Ectodermal cell (in vitro differentiated cells): ENCODE measurements around the gene NTM.
"Not testable (repeated sequence)": the region's sequence is repeated elsewhere in the genome, so short reads cannot be mapped to it uniquely, and the experiment has no call there.

Experiments
- H3K27ac ChIP-seq: 2 replicates; pipeline ENCODE4 v1.7.0; 2013; ENCODE audit warnings: mild to moderate bottlenecking, low read depth, low read length; ENCODE audit not compliant: insufficient read depth, poor library complexity, severe bottlenecking
- H3K27me3 ChIP-seq: 2 replicates; pipeline ENCODE4 v1.7.0; 2013; ENCODE audit warnings: mild to moderate bottlenecking, low read length; ENCODE audit not compliant: insufficient read depth, control insufficient read depth, poor library complexity, severe bottlenecking
- H3K36me3 ChIP-seq: one replicate; pipeline ENCODE4 v1.7.0; 2013; ENCODE audit warnings: low read length; ENCODE audit not compliant: control insufficient read depth, insufficient read depth
- H3K4me1 ChIP-seq: one replicate; pipeline ENCODE4 v1.7.0; 2013; ENCODE audit warnings: low read length; ENCODE audit not compliant: control insufficient read depth, insufficient read depth
- H3K4me3 ChIP-seq: 2 replicates; pipeline ENCODE4 v1.7.0; 2013; ENCODE audit warnings: low read depth, low read length, control low read depth; ENCODE audit not compliant: insufficient read depth
- H3K9me3 ChIP-seq: 2 replicates; pipeline ENCODE4 v1.7.0; 2013; ENCODE audit warnings: mild to moderate bottlenecking, low read length, moderate library complexity; ENCODE audit not compliant: control insufficient read depth
- WGBS, 2 experiments: methylation state at CpG; one replicate each; pipeline ENCODE4 v1.1.7; 2013; ENCODE audit warnings: missing lambda C conversion rate in 2 of 2; 5-methylcytosine and 5-hydroxymethylcytosine counted together

NTM gene

DNA sequence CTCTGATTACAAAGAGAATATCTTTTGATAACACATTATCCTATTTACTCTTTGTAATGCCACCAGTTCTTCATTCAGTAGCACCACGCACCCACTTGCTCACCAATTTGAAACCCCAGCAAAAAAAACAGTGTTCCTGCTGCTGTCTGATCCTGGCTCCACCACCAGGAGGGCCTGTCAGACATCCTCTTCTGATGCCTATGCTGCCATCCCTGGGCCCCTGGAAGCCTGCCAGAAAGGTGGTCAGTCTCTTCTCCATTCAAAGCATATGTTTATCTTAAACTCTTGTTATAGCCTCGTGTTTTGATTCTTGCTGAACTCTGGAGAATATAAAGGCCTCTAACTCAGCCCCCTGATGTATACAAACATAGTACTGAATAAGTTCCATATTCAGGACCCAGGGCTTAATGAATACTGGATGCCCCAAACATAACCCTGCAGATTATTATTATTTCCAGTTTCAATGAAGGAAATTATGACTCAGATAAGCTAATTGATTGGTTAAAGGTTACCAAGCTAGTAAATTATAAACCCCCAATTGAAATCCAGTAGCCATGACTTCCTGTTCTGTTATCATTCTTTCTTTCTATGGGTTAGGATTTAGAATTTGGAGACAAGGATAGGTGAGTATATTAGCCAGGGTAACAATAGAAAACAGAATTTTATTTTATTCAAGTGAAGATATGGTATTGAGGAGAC is 116.7 kb downstream of the NTM start:
- H3K4me3 ChIP-seq, result no peak overlapping the region
- H3K4me1 ChIP-seq, result peaks cover 8% of the 10 kb centered on the region
- H3K27ac ChIP-seq, result no peak overlapping the region
- H3K27me3 ChIP-seq, result no peaks in the 10 kb centered on the region
- WGBS, 2 experiments, result 90 to 95% methylated on average over 2 of the region's 2 CpGs
- no peaks in the 10 kb centered on the region for H3K9me3 ChIP-seq
- no peaks in the 10 kb centered on the region for H3K36me3 ChIP-seq

DNA sequence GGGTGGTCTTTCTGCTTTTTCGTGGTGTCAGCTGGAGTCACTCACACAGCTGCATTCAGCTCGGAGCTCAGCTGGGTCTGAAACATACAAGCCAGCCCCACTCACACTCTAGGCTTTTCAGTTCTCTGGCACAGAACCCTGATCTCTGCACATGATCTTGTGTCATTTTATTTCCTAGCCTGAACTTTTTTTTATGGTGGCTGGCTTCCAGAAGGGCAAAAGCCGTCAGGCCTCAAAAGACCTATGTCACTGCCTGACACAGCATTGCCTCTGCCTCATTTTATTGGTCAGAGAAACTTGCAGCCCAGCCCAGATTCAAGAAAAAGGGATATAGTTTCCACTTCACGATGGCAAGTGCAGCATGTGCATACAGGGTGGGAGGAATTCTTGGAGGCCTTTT is 117.8 kb downstream of the NTM start:
- peaks cover 8% of the 10 kb centered on the region for H3K4me1 ChIP-seq
- H3K9me3 ChIP-seq, result no peaks in the 10 kb centered on the region
- no peak overlapping the region for H3K4me3 ChIP-seq
- WGBS, 2 experiments, result 92 to 93% methylated on average over 4 of the region's 4 CpGs
- H3K36me3 ChIP-seq, result no peaks in the 10 kb centered on the region
- no peak overlapping the region for H3K27ac ChIP-seq
- no peaks in the 10 kb centered on the region for H3K27me3 ChIP-seq

DNA sequence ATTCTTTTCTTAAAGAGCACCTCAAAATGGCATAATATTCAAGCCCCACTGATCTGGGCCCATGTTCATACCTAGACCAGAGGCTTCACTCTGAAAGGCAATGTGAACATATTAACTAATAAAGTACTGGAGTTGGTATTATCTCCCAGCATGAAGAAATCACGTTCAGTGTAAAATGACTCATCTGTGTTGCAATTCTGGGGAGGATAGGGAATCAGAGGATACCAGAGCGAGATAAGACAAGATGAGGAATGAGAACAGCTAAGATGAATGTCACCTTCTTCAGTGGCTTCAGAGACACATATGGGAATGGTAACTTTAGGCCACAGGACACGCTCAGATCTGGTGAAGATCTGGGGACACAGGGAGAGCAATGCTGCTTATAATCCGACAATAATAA is 121.1 kb downstream of the NTM start:
- Histone ChIP-seq H3K4me1 (no peaks in the 10 kb centered on the region), H3K27me3 (no peaks in the 10 kb centered on the region), H3K4me3 (no peak overlapping the region), H3K9me3 (no peaks in the 10 kb centered on the region), H3K27ac (no peak overlapping the region), H3K36me3 (no peaks in the 10 kb centered on the region)
- WGBS, 2 experiments, result 93 to 96% methylated on average over 4 of the region's 4 CpGs

DNA sequence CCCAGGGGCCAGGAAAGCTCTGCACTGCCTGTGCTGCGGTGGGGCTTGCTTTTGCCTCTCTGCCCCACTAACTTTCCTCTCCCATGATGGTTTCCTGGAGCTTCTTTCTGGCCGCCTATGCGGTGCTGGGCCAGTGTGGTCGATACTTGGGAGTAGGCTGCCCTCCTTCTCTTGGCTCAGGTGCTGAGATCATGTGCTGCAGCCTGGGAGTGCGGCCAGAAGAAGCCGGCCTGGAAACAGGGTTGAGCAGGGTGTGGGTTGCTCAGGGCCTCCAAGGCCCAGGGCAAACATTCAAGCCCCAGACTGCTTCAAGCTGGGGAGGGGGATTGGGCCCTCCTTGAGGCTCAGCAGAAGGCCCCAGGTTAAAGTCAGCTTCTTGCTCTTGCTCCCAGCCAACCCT is 125.0 kb downstream of the NTM start:
- WGBS, 2 experiments, result 87 to 88% methylated on average over 6 of the region's 6 CpGs

DNA sequence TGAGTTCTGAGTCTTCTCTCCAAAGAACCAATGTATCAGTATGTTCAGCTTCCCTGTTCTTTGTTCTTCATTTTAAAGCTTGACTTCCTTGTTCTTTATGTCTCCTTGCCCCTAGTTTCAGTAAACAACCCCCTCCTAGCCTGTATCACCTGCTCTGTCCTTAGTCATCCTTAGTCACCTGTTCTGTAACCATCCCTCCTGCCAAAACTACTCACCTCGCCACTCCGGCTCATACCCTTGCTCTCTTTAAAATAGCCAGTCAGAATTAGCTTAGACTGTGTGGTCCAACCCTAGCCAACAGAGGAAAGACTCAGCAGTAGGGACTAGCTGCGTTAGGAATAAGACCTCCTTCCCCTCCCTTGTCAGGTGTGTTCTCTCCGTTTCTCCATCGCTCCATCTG is 127.3 kb downstream of the NTM start:
- H3K4me3 ChIP-seq, H3K27ac ChIP-seq, H3K27me3 ChIP-seq, H3K9me3 ChIP-seq, H3K36me3 ChIP-seq: not testable (repeated sequence)
- WGBS, 2 experiments, result 89 to 94% methylated on average over 5 of the region's 5 CpGs
- peaks cover 10% of the 10 kb centered on the region for H3K4me1 ChIP-seq

More for the DNA sequence above, 125.0 kb downstream of the NTM start:
- Histone ChIP-seq H3K4me1 (peaks cover 10% of the 10 kb centered on the region), H3K9me3 (no peaks in the 10 kb centered on the region), H3K36me3 (no peaks in the 10 kb centered on the region), H3K27ac (no peak overlapping the region), H3K4me3 (no peak overlapping the region), H3K27me3 (no peaks in the 10 kb centered on the region)

DNA sequence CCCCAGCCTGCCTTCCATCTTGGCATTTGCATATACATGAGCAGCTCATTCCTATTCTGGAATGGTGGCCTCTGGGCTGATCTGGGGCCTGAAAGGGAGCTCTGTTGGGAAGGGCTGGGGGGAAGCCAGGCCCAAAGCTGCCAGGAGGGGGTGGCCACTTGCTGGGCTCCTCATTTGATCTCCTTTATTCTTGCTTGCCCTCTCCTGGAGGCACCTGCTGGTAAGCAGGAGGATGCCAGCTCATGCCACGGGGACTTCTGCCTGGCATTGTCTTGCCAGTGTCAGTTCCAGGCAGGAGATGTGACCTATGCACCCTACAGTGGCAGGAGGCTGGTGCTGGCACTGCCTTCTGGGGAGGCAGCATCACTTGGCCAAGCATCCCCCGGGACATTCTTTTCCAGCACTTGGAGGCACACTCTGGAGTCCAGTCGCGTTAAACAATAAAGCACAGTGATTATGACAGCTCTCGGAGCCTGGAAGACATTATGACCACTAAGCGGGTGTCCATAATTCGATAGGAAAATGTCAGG is 128.3 kb downstream of the NTM start:
- no peaks in the 10 kb centered on the region for H3K9me3 ChIP-seq
- H3K4me3 ChIP-seq, result no peak overlapping the region
- peaks cover 10% of the 10 kb centered on the region for H3K4me1 ChIP-seq
- no peak overlapping the region for H3K27ac ChIP-seq
- H3K36me3 ChIP-seq, result no peaks in the 10 kb centered on the region
- 76 to 79% methylated on average over 7 of the region's 7 CpGs for WGBS, 2 experiments
- no peaks in the 10 kb centered on the region for H3K27me3 ChIP-seq

DNA sequence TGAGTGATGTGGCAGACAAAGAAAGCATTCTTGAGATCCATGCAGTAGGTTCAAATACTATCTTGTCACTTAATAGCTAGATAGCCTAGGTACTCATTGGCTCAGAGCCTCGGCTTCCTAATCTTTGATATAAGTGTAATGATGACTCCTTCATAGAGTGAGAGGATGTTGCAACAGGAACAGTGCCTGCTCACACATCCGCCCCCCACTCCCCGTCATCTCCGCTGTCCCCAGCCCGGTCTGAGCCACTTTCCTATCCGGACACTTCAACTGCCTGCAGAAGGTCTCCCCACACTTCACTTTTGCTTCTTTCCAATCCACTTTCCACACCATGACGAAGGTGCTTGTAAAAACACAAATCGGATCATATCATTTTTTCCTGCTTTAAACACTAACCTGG is 128.8 kb downstream of the NTM start:
- Histone ChIP-seq H3K27me3 (no peaks in the 10 kb centered on the region), H3K9me3 (no peaks in the 10 kb centered on the region), H3K36me3 (no peaks in the 10 kb centered on the region), H3K4me1 (peaks cover 10% of the 10 kb centered on the region), H3K4me3 (no peak overlapping the region), H3K27ac (no peak overlapping the region)
- 92 to 95% methylated on average over 8 of the region's 8 CpGs for WGBS, 2 experiments

DNA sequence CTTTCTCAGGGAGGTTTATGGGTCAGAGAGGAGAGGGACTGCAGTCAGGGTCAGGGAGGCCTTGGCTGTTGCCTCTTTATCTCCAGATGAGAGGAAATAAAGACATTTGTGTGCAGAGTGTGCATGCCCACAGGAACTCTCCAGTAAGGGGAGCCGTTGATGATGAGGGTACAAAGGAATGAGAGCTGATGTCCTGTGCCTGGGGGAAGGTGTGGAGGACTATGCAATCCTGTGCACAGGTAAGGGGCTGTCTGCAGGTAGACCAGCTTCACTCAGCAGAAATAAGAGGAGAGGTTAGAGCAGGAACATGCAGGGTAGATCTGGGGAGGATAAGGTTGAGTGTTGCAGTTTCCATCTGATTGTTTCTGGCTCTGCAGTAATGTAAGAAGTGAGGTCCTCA is 132.6 kb downstream of the NTM start:
- H3K27ac ChIP-seq, result no peak overlapping the region
- no peak overlapping the region for H3K4me3 ChIP-seq
- no peaks in the 10 kb centered on the region for H3K36me3 ChIP-seq
- no peaks in the 10 kb centered on the region for H3K9me3 ChIP-seq
- no peaks in the 10 kb centered on the region for H3K27me3 ChIP-seq
- H3K4me1 ChIP-seq, result peaks cover 10% of the 10 kb centered on the region
- 85 to 94% methylated on average over 1 of the region's 1 CpG for WGBS, 2 experiments

DNA sequence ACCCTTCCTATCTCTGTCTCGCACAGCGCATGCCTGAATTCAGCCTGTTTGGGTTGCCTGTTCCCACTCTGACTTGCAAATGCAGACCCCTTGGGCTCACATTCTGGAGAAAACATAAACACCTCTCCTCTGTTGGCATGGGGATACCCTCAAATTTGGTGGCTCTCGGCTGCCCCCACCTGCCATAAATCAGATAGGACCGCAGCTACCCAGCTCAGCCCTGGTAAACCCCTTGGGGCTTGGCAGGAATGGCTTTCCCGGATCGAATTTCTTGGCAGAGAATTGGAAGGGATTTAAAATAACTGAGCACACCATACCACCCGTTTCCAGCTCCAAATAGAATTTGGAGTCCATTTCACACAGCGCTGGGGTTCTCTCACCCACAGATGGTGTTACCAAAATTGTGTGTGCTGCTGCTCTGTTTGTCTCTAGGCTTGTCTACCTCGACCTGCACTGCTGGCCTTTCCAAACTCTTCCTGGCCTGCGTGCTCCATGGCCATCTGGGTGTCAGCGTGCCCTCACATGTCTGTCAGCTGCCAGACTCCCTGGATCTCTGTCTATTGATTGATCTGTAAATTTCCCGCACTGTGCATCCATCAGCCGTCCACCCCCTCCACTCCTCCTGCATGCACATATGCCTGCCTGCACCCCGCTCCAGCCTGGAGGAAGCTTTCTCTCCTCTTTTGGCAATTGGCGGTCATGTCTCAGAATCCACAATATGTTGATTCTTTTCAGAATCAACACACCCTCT is 134.0 kb downstream of the NTM start:
- no peak overlapping the region for H3K27ac ChIP-seq
- 65 to 69% methylated on average over 15 of the region's 15 CpGs for WGBS, 2 experiments
- H3K27me3 ChIP-seq, result no peaks in the 10 kb centered on the region
- H3K9me3 ChIP-seq, result no peaks in the 10 kb centered on the region
- H3K36me3 ChIP-seq, result no peaks in the 10 kb centered on the region
- peaks cover 3% of the 10 kb centered on the region for H3K4me1 ChIP-seq
- H3K4me3 ChIP-seq, result no peak overlapping the region

DNA sequence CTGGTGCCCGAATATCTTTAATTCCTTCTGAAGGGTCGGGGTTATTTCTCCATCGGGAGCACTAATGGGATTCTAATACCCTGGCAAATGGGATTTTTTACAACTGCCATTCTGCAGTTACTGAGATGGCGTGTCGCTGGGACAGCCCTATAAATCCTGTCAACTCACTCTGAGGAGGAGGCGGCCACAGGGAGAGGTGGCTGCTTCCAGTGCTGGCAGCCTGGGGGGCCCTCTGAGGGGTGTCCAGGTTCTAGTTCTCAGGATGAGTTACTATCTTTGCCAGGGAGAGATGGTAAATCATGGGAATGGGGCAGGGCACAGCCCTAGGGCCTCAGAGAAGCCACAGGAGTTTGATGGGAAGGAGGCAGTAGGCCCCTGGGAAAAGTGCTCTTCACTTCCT is 135.9 kb downstream of the NTM start:
- no peak overlapping the region for H3K27ac ChIP-seq
- no peaks in the 10 kb centered on the region for H3K9me3 ChIP-seq
- H3K36me3 ChIP-seq, result no peaks in the 10 kb centered on the region
- no peak overlapping the region for H3K4me3 ChIP-seq
- no peaks in the 10 kb centered on the region for H3K27me3 ChIP-seq
- H3K4me1 ChIP-seq, result no peaks in the 10 kb centered on the region
- 92 to 95% methylated on average over 6 of the region's 6 CpGs for WGBS, 2 experiments
